ENCODE data around the gene ZFP62.

The ZFP62 gene

GRCh38 chr5:180801596-180802324, 59.3 kb downstream of the ZFP62 start:
- DNase-seq: peak in 1 of 3 donors; percentile 82
- H3K4me1 ChIP-seq (ENCODE audit: control extremely low read depth in 1 of 4, control insufficient read depth in 4 of 4, insufficient read depth in 4 of 4, low read length in 3 of 4): peaks cover 36 to 83% (median 69%) of the 10 kb centered on the region in 4 experiments
- POLR2A ChIA-PET: interaction anchor here (0.6 to 2.8 kb wide), 3 partner anchors 11 to 389 kb away, joined by 3 to 14 read pairs (median 3); no protein-coding TSS in a partner anchor
- H3K36me3 ChIP-seq (ENCODE audit: control insufficient read depth in 4 of 4, insufficient read depth in 4 of 4, low read length in 3 of 4): peaks cover 0 to 39% (median 5%) of the 10 kb centered on the region in 4 experiments
- peak overlapping the region in 6 of 7 experiments; percentile 69 to 94 (median 86) for H3K4me3 ChIP-seq (ENCODE audit: control insufficient read depth in 1 of 7, extremely low read depth in 1 of 7, insufficient read depth in 4 of 7, low read depth in 2 of 7, low read length in 6 of 7)
- CTCF ChIA-PET: interaction anchor here (1.4 to 4.3 kb wide), 10 partner anchors 10 to 59 kb away, joined by 3 to 29 read pairs (median 8); partner anchors contain the start of gene ZFP62
- peak overlapping the region; percentile 34 to 92 for H3K27ac ChIP-seq (ENCODE audit: insufficient read depth in 1 of 2, low read depth in 1 of 2, low read length in 2 of 2, poor library complexity in 1 of 2, severe bottlenecking in 2 of 2)
- H3K27me3 ChIP-seq (replicated peaks in 2 of 5; ENCODE audit: control insufficient read depth in 4 of 5, insufficient read depth in 5 of 5, low read length in 4 of 5): no peaks in the 10 kb centered on the region
- H3K9me3 ChIP-seq (ENCODE audit: control extremely low read depth in 1 of 5, control insufficient read depth in 4 of 5, insufficient read depth in 2 of 5, low read depth in 1 of 5, low read length in 4 of 5): no peaks in the 10 kb centered on the region
- WGBS (ENCODE audit: insufficient coverage): 29% methylated on average over 10 of the region's 15 CpGs

GRCh38 chr5:180799902-180800801, 60.9 kb downstream of the ZFP62 start:
- Histone ChIP-seq H3K4me3 (ENCODE audit: control insufficient read depth in 1 of 7, extremely low read depth in 1 of 7, insufficient read depth in 4 of 7, low read depth in 2 of 7, low read length in 6 of 7) (no peak overlapping the region), H3K27ac (ENCODE audit: insufficient read depth in 1 of 2, low read depth in 1 of 2, low read length in 2 of 2, poor library complexity in 1 of 2, severe bottlenecking in 2 of 2) (peak overlapping the region in 1 of 2 experiments; percentile 43), H3K4me1 (ENCODE audit: control extremely low read depth in 1 of 4, control insufficient read depth in 4 of 4, insufficient read depth in 4 of 4, low read length in 3 of 4) (peaks cover 24 to 68% (median 54%) of the 10 kb centered on the region in 4 experiments), H3K9me3 (ENCODE audit: control extremely low read depth in 1 of 5, control insufficient read depth in 4 of 5, insufficient read depth in 2 of 5, low read depth in 1 of 5, low read length in 4 of 5) (no peaks in the 10 kb centered on the region), H3K36me3 (ENCODE audit: control insufficient read depth in 4 of 4, insufficient read depth in 4 of 4, low read length in 3 of 4) (peaks cover 0 to 47% (median 10%) of the 10 kb centered on the region in 4 experiments), H3K27me3 (replicated peaks in 2 of 5; ENCODE audit: control insufficient read depth in 4 of 5, insufficient read depth in 5 of 5, low read length in 4 of 5) (no peaks in the 10 kb centered on the region)
- ChIA-PET CTCF (interaction anchor here (1.0 to 4.3 kb wide), 8 partner anchors 8 to 69 kb away, joined by 3 to 29 read pairs (median 6); no protein-coding TSS in a partner anchor), POLR2A (no interaction called here)
- DNase-seq: no peak
- 93% methylated on average over 6 of the region's 6 CpGs for WGBS (ENCODE audit: insufficient coverage)

- H3K27ac ChIP-seq (ENCODE audit: insufficient read depth in 1 of 2, low read depth in 1 of 2, low read length in 2 of 2, poor library complexity in 1 of 2, severe bottlenecking in 2 of 2): no peak overlapping the region
- no peaks in the 10 kb centered on the region for H3K27me3 ChIP-seq (replicated peaks in 2 of 5; ENCODE audit: control insufficient read depth in 4 of 5, insufficient read depth in 5 of 5, low read length in 4 of 5)
- DNase-seq: no peak
- peaks cover 18 to 58% (median 45%) of the 10 kb centered on the region in 4 experiments for H3K4me1 ChIP-seq (ENCODE audit: control extremely low read depth in 1 of 4, control insufficient read depth in 4 of 4, insufficient read depth in 4 of 4, low read length in 3 of 4)
- CTCF ChIA-PET: interaction anchor here (0.7 to 4.3 kb wide), 4 partner anchors 9 to 31 kb away, joined by 3 to 29 read pairs (median 4); no protein-coding TSS in a partner anchor
- WGBS (ENCODE audit: insufficient coverage): 80% methylated on average over 3 of the region's 4 CpGs
- no peaks in the 10 kb centered on the region for H3K9me3 ChIP-seq (ENCODE audit: control extremely low read depth in 1 of 5, control insufficient read depth in 4 of 5, insufficient read depth in 2 of 5, low read depth in 1 of 5, low read length in 4 of 5)
- POLR2A ChIA-PET: interaction anchor here (0.8 kb wide), 1 partner anchor 32 kb away, joined by 3 read pairs; no protein-coding TSS in a partner anchor
- H3K4me3 ChIP-seq (ENCODE audit: control insufficient read depth in 1 of 7, extremely low read depth in 1 of 7, insufficient read depth in 4 of 7, low read depth in 2 of 7, low read length in 6 of 7): no peak overlapping the region
- peaks cover 2 to 50% (median 13%) of the 10 kb centered on the region in 4 experiments for H3K36me3 ChIP-seq (ENCODE audit: control insufficient read depth in 4 of 4, insufficient read depth in 4 of 4, low read length in 3 of 4)
These were observed 61.9 kb downstream of the ZFP62 start for GRCh38 chr5:180799194-180799593.

GRCh38 chr5:180798193-180798592, 62.9 kb downstream of the ZFP62 start:
- WGBS (ENCODE audit: insufficient coverage): 96% methylated on average over 7 of the region's 11 CpGs
- CTCF ChIA-PET: interaction anchor here (0.8 to 4.3 kb wide), 2 partner anchors 8 to 14 kb away, joined by 3 to 29 read pairs; no protein-coding TSS in a partner anchor
- no peak overlapping the region for H3K27ac ChIP-seq (ENCODE audit: insufficient read depth in 1 of 2, low read depth in 1 of 2, low read length in 2 of 2, poor library complexity in 1 of 2, severe bottlenecking in 2 of 2)
- POLR2A ChIA-PET: no interaction called here
- H3K9me3 ChIP-seq (ENCODE audit: control extremely low read depth in 1 of 5, control insufficient read depth in 4 of 5, insufficient read depth in 2 of 5, low read depth in 1 of 5, low read length in 4 of 5): no peaks in the 10 kb centered on the region
- peaks cover 18 to 48% (median 36%) of the 10 kb centered on the region in 4 experiments for H3K4me1 ChIP-seq (ENCODE audit: control extremely low read depth in 1 of 4, control insufficient read depth in 4 of 4, insufficient read depth in 4 of 4, low read length in 3 of 4)
- DNase-seq: no peak
- H3K4me3 ChIP-seq (ENCODE audit: control insufficient read depth in 1 of 7, extremely low read depth in 1 of 7, insufficient read depth in 4 of 7, low read depth in 2 of 7, low read length in 6 of 7): no peak overlapping the region
- H3K36me3 ChIP-seq (ENCODE audit: control insufficient read depth in 4 of 4, insufficient read depth in 4 of 4, low read length in 3 of 4): peaks cover 2 to 52% (median 16%) of the 10 kb centered on the region in 4 experiments
- no peaks in the 10 kb centered on the region for H3K27me3 ChIP-seq (replicated peaks in 2 of 5; ENCODE audit: control insufficient read depth in 4 of 5, insufficient read depth in 5 of 5, low read length in 4 of 5)

Measured in common myeloid progenitor, CD34-positive (primary cell).